ENCODE results near the gene SLC1A7.
A peak's percentile ranks its signal among the peaks of the same experiment; 100 is the strongest.

Gene SLC1A7

GRCh38 chr1:53160924-53161378, 18.5 kb upstream of the SLC1A7 start:
- no peak for DNase-seq

GRCh38 chr1:53158900-53159299, 16.5 kb upstream of the SLC1A7 start:
- no peak for DNase-seq

- no peak for DNase-seq
Measured at GRCh38 chr1:53156783-53157182, 14.3 kb upstream of the SLC1A7 start.

- no peak for DNase-seq
Measured at GRCh38 chr1:53155945-53156344, 13.5 kb upstream of the SLC1A7 start.

GRCh38 chr1:53155534-53155933, 13.1 kb upstream of the SLC1A7 start:
- DNase-seq, result no peak

GRCh38 chr1:53154859-53155438, 12.5 kb upstream of the SLC1A7 start:
- no peak for DNase-seq

- DNase-seq, result no peak
Measured at GRCh38 chr1:53153752-53154151, 11.3 kb upstream of the SLC1A7 start.

GRCh38 chr1:53148123-53148522, 5.7 kb upstream of the SLC1A7 start:
- DNase-seq, result no peak

- no peak for DNase-seq
Measured at GRCh38 chr1:53147174-53147573, 4.7 kb upstream of the SLC1A7 start.

- no peak for DNase-seq
Measured at GRCh38 chr1:53145942-53146708, 3.7 kb upstream of the SLC1A7 start.

- no peak for DNase-seq
Measured at GRCh38 chr1:53145619-53145941, 3.1 kb upstream of the SLC1A7 start.

- DNase-seq, result no peak
Measured at GRCh38 chr1:53145051-53145600, 2.7 kb upstream of the SLC1A7 start.

- no peak for DNase-seq
Measured at GRCh38 chr1:53144201-53144600, 1.8 kb upstream of the SLC1A7 start.

- DNase-seq, result no peak
Measured at GRCh38 chr1:53143527-53143926, 1.1 kb upstream of the SLC1A7 start.

GRCh38 chr1:53141487-53142055, 867 bp downstream of the SLC1A7 start:
- DNase-seq, result no peak

GRCh38 chr1:53140451-53140850, 2.0 kb downstream of the SLC1A7 start:
- DNase-seq, result no peak

- DNase-seq, result no peak
Measured at GRCh38 chr1:53139951-53140361, 2.5 kb downstream of the SLC1A7 start.

GRCh38 chr1:53138991-53139884, 3.2 kb downstream of the SLC1A7 start:
- no peak for DNase-seq

- DNase-seq, result no peak
Measured at GRCh38 chr1:53137729-53138128, 4.7 kb downstream of the SLC1A7 start.

- DNase-seq, result no peak
Measured at GRCh38 chr1:53135735-53136114, 6.7 kb downstream of the SLC1A7 start.

- DNase-seq, result peak in 1 of 51 donors; percentile 42
Measured at GRCh38 chr1:53134961-53135734, 7.3 kb downstream of the SLC1A7 start.
